ENCODE measurements around the gene DUSP12.
"Not testable (repeated sequence)": the region's sequence is repeated elsewhere in the genome, so short reads cannot be mapped to it uniquely, and the experiment has no call there.

Gene DUSP12

DNA sequence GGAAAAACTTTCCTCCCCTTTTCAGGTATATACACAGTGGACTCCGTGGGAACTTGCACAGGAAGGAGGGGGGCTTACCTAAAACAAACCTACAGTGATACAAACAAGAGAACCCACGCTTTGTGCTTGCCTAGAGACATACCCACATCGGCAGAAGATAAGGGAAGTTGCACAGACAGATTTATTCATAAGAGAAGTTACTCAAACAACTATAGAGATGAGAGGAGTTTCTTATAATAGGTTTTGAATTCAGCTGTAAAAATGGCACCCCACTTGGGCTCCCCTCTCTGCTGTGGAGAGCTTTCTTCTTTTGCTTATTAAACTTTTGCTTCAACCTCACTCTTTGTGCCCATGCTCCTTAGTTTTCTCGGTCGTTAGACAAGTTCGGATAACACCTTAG lies 1.8 kb upstream of the DUSP12 start:
- no peak for DNase-seq (ENCODE audit: low read depth)
- H3K4me3 ChIP-seq (ENCODE audit: low read length): no peak overlapping the region
- no peak for TF ChIP-seq CTCF (conservative IDR thresholded peaks at IDR 0.05; ENCODE audit: low read length)

DNA sequence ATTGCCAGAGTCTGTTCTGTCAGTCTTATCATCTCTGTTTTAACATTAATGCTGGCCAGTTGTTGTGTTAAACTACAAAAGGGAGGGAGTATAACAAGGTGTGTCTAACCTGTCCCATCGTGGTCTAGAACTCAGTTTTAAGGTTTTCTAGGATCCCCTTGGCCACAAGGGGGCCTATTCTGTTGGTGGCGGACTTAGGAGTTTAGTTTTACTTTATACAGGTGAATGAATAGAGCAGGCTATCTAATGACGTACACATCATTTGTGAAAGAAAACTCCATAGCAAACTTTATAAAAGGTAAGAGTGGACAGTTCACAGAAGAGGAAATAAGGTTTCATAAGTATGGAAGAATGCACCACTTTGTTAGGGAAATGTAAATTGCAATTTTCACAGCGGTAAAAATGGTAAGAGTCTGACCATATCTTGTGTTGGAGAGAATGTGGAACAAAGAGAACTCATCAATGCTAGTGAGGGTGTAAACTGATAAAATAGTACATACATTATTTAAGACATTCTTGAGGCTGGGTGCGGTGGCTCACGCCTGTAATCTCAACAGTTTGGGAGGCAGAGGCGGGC lies 14.0 kb downstream of the DUSP12 start:
- peak; percentile 52 for TF ChIP-seq CTCF (conservative IDR thresholded peaks at IDR 0.05; ENCODE audit: low read length)
- H3K4me3 ChIP-seq (ENCODE audit: low read length): no peak overlapping the region
- no peak for DNase-seq (ENCODE audit: low read depth)

- DNase-seq (ENCODE audit: low read depth): peak; percentile 94
- TF ChIP-seq CTCF (conservative IDR thresholded peaks at IDR 0.05; ENCODE audit: low read length): no peak
- H3K4me3 ChIP-seq (ENCODE audit: low read length): peak within 1 kb of the TSS; percentile 96
These were observed 16.8 kb downstream of the DUSP12 start, which contains the start of gene ATF6 for GRCh38 chr1:161766102-161766981. Gene ATF6 (plus strand): TSS chr1:161766320. CDS start chr1:161766361, 41 bp downstream.

DNA sequence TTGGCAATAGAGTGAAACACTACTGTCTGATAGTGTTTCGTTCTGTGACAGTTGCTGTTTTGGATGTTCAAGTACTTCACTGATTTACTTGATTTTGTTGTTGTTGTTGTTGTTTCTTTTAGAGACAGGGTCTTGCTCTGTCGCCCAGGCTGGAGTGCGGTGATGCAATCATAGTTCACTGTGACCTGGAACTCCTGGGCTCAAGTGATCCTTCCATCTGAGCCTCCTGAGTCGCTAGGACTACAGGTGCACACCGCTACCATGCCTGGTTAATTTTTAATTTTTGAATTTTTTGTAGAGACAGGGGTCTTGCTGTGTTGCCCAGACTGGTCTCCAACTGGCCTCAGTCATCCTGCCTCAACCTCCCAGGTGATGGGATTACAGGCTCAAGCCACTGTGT lies 18.9 kb downstream of the DUSP12 start:
- TF ChIP-seq CTCF (conservative IDR thresholded peaks at IDR 0.05; ENCODE audit: low read length): no peak
- H3K4me3 ChIP-seq (ENCODE audit: low read length): no peak overlapping the region
- DNase-seq (ENCODE audit: low read depth): no peak

DNA sequence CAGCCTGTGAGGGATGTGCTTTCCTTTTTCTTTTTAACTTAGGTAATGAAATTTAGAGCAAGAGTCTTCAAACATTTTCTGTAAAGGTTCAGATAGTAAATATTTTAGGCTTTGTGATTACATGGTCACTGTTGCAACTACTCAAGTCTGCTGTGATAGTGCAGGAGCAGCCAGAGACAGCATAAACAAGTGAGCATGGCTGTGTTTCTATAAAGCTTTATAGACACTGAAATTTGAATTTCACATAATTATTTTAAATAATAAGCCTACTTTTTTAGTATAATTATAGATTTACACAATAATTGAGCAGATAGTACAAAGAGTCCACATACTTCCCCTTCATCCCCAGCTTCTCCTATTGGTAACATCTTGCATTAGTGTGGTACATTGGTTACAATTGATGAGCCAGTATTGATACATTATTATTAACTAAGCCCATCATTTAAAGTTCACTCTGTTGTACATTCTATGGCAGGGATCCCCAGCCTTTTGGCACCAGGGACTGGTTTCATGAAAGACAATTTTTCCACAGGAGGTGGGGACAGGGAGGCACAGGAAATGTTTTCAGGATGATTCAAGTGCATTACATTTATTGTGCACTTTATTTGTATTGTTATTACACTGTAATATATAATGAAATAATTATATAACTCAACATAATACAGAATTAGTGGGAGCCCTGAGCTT lies 19.5 kb downstream of the DUSP12 start:
- no peak overlapping the region for H3K4me3 ChIP-seq (ENCODE audit: low read length)
- no peak for DNase-seq (ENCODE audit: low read depth)
- TF ChIP-seq CTCF (conservative IDR thresholded peaks at IDR 0.05; ENCODE audit: low read length): no peak

- not testable (repeated sequence) for H3K4me3 ChIP-seq (ENCODE audit: low read length); DNase-seq (ENCODE audit: low read depth)
These were observed 20.1 kb downstream of the DUSP12 start for GRCh38 chr1:161769673-161770045.

DNA sequence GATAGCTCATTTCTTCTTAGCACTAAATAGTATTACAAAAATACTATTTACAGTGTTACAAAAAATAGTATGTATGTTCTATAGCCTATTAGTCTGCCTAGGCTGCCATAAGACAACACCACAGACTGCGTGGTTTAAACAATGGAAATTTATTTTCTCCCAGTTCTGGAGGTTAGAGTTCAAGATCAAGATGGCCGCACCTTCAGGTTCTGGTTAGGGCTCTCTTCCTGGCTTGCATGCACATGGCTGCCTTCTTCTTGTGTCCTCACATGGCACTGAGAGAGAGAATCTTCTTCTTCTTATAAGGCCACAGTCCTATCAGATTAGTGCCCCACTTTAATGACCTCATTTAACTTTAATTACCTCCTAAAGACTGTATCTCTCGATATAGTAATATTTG lies 20.7 kb downstream of the DUSP12 start:
- DNase-seq (ENCODE audit: low read depth): no peak
- no peak for TF ChIP-seq CTCF (conservative IDR thresholded peaks at IDR 0.05; ENCODE audit: low read length)
- no peak overlapping the region for H3K4me3 ChIP-seq (ENCODE audit: low read length)
